ENCODE measurements around the gene DIP2C.

DIP2C gene

DNA sequence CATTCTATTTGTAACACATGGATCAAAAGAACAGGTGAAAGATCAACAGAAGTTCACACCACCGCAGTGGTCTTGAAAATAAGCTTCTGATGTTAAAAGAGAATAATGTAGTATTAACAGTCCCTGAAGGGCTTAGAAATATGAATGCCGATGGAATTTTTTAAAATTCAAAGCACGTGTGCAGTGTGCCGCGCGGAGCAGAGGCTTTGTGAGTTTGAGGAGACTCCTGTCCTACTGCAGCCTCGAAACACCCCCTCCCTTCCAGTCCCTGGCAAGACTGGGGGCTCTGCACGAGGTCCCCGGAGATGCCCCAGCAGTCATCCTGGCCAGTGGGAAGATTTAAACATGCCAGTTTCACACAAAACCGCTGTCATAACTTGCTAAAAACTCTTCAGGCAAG, 196.6 kb downstream of the DIP2C start:
- intact Hi-C loops (cut with DNase I; ENCODE audit: low total_unique reads): no loop called here
- Histone ChIP-seq H3K4me3 (no peak overlapping the region), H3K4me1 (peaks cover 0 to 39% (median 15%) of the 10 kb centered on the region in 4 donors), H3K27ac (no peak overlapping the region), H3K27me3 (no peaks in the 10 kb centered on the region), H3K36me3 (no peaks in the 10 kb centered on the region), H3K9me3 (no peaks in the 10 kb centered on the region)
- TF ChIP-seq, protein P1, sequence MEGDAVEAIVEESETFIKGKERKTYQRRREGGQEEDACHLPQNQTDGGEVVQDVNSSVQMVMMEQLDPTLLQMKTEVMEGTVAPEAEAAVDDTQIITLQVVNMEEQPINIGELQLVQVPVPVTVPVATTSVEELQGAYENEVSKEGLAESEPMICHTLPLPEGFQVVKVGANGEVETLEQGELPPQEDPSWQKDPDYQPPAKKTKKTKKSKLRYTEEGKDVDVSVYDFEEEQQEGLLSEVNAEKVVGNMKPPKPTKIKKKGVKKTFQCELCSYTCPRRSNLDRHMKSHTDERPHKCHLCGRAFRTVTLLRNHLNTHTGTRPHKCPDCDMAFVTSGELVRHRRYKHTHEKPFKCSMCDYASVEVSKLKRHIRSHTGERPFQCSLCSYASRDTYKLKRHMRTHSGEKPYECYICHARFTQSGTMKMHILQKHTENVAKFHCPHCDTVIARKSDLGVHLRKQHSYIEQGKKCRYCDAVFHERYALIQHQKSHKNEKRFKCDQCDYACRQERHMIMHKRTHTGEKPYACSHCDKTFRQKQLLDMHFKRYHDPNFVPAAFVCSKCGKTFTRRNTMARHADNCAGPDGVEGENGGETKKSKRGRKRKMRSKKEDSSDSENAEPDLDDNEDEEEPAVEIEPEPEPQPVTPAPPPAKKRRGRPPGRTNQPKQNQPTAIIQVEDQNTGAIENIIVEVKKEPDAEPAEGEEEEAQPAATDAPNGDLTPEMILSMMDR (IDR thresholded peaks at IDR 0.05): no peak
- peak in 1 of 2 donors; percentile 40 for DNase-seq

DNA sequence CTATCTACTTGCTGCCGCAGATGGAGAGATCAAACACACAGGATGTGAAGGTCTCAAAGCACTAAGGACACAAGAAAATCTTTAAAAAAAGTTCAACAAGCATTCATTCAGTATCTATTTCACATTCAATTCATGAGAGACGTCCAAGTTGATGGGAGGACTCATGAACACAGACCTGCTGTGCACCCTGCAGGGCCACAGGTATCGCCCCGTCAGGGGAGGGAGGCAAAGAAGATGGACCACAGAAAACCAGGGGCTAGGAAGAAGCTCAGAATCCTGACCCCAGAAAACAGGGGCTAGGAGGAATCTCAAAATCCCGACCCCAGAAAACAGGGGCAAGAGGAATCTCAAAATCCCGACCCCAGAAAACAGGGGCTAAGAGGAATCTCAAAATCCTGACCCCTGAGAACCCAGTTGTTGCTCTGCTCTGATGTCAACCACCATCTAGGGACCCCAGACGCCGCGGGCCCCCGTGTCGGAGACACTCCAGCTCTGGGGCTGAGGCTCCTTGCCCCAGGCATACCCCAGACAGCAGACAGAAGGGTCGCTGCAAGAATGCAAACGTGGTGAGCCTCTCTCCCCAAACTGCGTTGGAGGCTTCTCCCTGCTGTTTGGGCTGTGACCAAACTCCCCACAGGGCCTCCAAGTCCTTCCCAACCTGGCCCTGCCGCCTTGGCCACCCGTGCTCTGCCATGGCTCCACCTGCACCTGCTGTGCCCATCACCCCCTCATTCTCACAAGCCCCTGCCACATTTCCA, 197.6 kb downstream of the DIP2C start:
- H3K4me1 ChIP-seq: peaks cover 0 to 39% (median 15%) of the 10 kb centered on the region in 4 donors
- peak in 1 of 2 donors; percentile 56 for DNase-seq
- H3K27ac ChIP-seq: peak overlapping the region; percentile 61 to 71
- H3K36me3 ChIP-seq: no peaks in the 10 kb centered on the region
- intact Hi-C loops (cut with DNase I; ENCODE audit: low total_unique reads): no loop called here
- no peaks in the 10 kb centered on the region for H3K27me3 ChIP-seq
- H3K9me3 ChIP-seq: no peaks in the 10 kb centered on the region
- TF ChIP-seq, protein P1 (IDR thresholded peaks at IDR 0.05): no peak
- no peak overlapping the region for H3K4me3 ChIP-seq

DNA sequence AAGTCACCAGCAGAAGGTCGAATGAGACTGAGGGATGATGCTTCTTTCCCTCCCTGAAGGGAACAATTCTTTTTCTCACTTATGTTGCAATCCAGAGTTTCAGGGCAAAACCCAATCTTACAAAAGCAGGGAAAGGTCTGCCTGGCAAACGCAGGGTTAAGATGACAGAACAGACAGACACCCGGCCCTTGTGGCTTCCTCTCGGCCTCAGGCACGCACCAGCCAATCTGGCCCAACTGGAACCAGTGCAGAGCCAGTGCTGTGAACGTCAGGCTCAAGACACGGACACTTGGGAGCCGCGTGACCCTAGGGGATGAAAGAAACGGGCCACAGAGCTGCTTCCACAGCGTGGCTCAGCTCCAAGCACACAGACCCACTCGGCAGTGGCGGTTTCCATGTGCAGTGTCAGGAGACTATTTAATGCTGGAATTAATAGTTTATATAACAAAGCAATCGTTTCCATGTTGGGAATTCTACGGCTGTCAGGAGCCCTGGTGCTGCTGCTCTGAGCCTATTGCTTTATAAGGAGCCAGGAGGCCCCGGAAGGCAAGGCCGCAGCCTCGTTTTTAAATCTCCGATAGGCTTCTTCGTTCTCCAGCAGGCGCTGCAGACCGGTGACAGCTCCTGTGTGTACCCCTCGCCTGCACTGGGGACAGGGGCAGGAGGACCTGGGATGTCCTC, 198.4 kb downstream of the DIP2C start:
- peak; percentile 45 to 82 for DNase-seq
- peak overlapping the region; percentile 61 to 71 for H3K27ac ChIP-seq
- intact Hi-C loops (cut with DNase I; ENCODE audit: low total_unique reads): no loop called here

DNA sequence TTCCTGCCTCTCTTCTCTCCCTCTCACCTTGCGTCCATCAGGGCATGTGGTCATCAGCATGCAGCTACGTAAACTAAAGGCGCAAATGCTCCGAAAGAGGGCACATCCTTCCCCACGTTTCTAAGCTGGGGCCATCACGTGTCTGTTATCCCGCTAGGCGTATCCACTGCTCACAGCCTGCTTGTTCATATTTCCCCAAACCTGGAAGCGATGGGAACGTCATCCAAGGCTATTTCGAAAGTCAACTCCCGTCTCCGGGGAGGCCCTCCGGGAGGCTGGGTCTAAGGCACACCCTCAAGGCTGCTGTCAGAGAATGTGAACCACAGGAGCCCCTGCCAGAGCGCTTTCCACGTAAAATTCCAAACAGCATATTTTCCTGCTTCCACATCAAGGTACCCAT, 199.2 kb downstream of the DIP2C start:
- H3K27ac ChIP-seq: peak overlapping the region; percentile 61 to 71
- intact Hi-C loops (cut with DNase I; ENCODE audit: low total_unique reads): no loop called here
- peaks cover 0 to 39% (median 15%) of the 10 kb centered on the region in 4 donors for H3K4me1 ChIP-seq

More for the DNA sequence above, 198.4 kb downstream of the DIP2C start:
- H3K36me3 ChIP-seq: no peaks in the 10 kb centered on the region
- no peaks in the 10 kb centered on the region for H3K9me3 ChIP-seq
- peak overlapping the region in 1 of 2 donors; percentile 22 for H3K4me3 ChIP-seq
- H3K4me1 ChIP-seq: peaks cover 0 to 39% (median 15%) of the 10 kb centered on the region in 4 donors
- TF ChIP-seq, protein P1 (IDR thresholded peaks at IDR 0.05): no peak
- no peaks in the 10 kb centered on the region for H3K27me3 ChIP-seq

DNA sequence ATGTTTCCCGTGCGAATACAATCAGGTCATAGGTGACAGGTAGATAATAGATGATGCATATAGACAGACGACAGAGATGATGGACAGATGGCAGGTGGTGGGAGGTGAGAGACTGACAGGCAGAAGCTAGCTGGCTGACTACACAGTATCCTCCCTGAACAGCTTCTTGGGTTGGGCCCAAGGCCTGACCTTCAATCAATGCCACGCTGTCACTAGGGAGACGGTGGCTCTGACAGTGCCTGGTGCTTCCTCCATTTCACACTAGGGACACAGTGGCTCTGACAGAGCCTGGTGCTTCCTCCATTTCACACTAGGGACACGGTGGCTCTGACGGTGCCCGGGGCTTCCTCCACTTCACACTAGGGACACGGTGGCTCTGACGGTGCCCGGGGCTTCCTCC, 200.1 kb downstream of the DIP2C start:
- peaks cover 0 to 9% (median 0%) of the 10 kb centered on the region in 3 donors for H3K36me3 ChIP-seq
- TF ChIP-seq, protein P1 (IDR thresholded peaks at IDR 0.05): no peak
- intact Hi-C loops (cut with DNase I; ENCODE audit: low total_unique reads): no loop called here
- H3K4me3 ChIP-seq: no peak overlapping the region
- DNase-seq: peak in 1 of 2 donors; percentile 25
- H3K27ac ChIP-seq: no peak overlapping the region
- no peaks in the 10 kb centered on the region for H3K9me3 ChIP-seq
- H3K27me3 ChIP-seq: no peaks in the 10 kb centered on the region
- H3K4me1 ChIP-seq: peaks cover 0 to 36% (median 15%) of the 10 kb centered on the region in 4 donors

More for the DNA sequence above, 199.2 kb downstream of the DIP2C start:
- H3K27me3 ChIP-seq: no peaks in the 10 kb centered on the region
- H3K9me3 ChIP-seq: no peaks in the 10 kb centered on the region
- DNase-seq: peak; percentile 67 to 81
- TF ChIP-seq, protein P1 (IDR thresholded peaks at IDR 0.05): no peak
- no peaks in the 10 kb centered on the region for H3K36me3 ChIP-seq
- no peak overlapping the region for H3K4me3 ChIP-seq
